Fibroblast of lung (primary cell): Measurements from ENCODE around the gene RITA1.

Source experiments
- EZH2 ChIP-seq: IDR thresholded peaks from 2 replicates; pipeline ENCODE4 v1.5.1; 2012; ENCODE audit warnings: low read length, control low read depth, mild to moderate bottlenecking; ENCODE audit errors: missing control alignments
- TF ChIP-seq, protein P1 (sequence below), 2 donors: IDR thresholded peaks in 1 of 2; conservative IDR thresholded peaks in 1 of 2; 1 replicate in 1 of 2; 2 replicates in 1 of 2; pipeline ENCODE4 v1.5.1; 2011 to 2012; ENCODE audit warnings: low read length in 2 of 2, control low read depth in 1 of 2, inconsistent platforms in 1 of 2, low read depth in 1 of 2, mild to moderate bottlenecking in 1 of 2

DNA sequence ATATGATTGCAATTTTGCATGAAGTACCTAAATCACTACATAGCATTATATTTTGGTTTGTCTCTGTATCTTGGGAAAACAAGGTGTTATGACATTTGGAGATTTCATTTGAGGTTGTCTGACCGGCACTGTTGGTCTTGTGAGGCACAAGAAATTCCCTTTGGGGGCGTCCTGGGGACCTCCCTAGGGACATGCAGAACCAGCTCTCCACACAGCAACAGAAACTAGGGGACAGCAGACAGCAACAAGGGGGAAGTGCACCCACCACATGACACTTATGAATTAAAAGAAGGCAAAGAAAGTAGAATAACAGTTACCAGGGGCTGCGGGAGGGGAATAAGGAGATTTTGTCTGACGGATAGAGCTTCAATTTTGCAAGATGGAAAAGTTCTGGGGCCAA lies 14.6 kb upstream of the RITA1 start:
- TF ChIP-seq, protein P1, sequence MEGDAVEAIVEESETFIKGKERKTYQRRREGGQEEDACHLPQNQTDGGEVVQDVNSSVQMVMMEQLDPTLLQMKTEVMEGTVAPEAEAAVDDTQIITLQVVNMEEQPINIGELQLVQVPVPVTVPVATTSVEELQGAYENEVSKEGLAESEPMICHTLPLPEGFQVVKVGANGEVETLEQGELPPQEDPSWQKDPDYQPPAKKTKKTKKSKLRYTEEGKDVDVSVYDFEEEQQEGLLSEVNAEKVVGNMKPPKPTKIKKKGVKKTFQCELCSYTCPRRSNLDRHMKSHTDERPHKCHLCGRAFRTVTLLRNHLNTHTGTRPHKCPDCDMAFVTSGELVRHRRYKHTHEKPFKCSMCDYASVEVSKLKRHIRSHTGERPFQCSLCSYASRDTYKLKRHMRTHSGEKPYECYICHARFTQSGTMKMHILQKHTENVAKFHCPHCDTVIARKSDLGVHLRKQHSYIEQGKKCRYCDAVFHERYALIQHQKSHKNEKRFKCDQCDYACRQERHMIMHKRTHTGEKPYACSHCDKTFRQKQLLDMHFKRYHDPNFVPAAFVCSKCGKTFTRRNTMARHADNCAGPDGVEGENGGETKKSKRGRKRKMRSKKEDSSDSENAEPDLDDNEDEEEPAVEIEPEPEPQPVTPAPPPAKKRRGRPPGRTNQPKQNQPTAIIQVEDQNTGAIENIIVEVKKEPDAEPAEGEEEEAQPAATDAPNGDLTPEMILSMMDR (conservative IDR thresholded peaks at IDR 0.05 in 1 of 2, IDR thresholded peaks at IDR 0.05 in 1 of 2; ENCODE audit: low read depth in 1 of 2, low read length in 2 of 2): no peak
- TF ChIP-seq EZH2: no peak
